Hepatocyte (in vitro differentiated cells): ENCODE results near the gene FOXP4.

Experiments
- CTCF ChIP-seq: fragments of 200-600 bp; sonication (generic); IDR thresholded peaks from 2 replicates; pipeline ENCODE4 v1.5.1; 2016; ENCODE audit warnings: antibody characterized with exemption, mild to moderate bottlenecking; ENCODE audit not compliant: poor library complexity
- EZH2 ChIP-seq: fragments of 200-600 bp; sonication (generic); IDR thresholded peaks from 2 replicates; pipeline ENCODE4 v1.6.1; 2016; ENCODE audit warnings: antibody characterized with exemption, mild to moderate bottlenecking, borderline replicate concordance

- no peak for TF ChIP-seq CTCF
- TF ChIP-seq EZH2, result no peak
Measured at GRCh38 chr6:41573985-41574384, 27.8 kb downstream of the FOXP4 start.
